Naive B cell (primary cell): ENCODE results near the gene BZW2. TPM values are rescaled to one million over a fixed set of nuclear protein-coding genes. Genes with fewer than 3 reads are reported as not detected.

Experiments
- ATAC-seq, 2 donors: fragments of 150-1000 bp; cut with Tn5 transposase; 2 replicates each; pipeline ENCODE4 v1.10.0; 2021; ENCODE audit warnings: low read depth in 2 of 2, mild to moderate bottlenecking in 2 of 2, moderate library complexity in 2 of 2
- DNase-seq: peaks from one replicate; pipeline ENCODE4 v3.0.0; 2022
- H3K27ac Mint-ChIP-seq, 6 donors: one replicate each; pipeline ENCODE4 v1.8.0; 2020 to 2022; ENCODE audit warnings: mild to moderate bottlenecking in 6 of 6, mixed read lengths in 6 of 6, moderate library complexity in 5 of 6, inconsistent platforms in 2 of 6
- H3K27me3 Mint-ChIP-seq, 3 donors: one replicate each; pipeline ENCODE4 v1.8.0; 2021 to 2022; ENCODE audit warnings: mixed read lengths in 3 of 3, mild to moderate bottlenecking in 1 of 3
- H3K36me3 Mint-ChIP-seq, 2 donors: one replicate each; pipeline ENCODE4 v1.8.0; 2020 to 2022; ENCODE audit warnings: mixed read lengths in 2 of 2, inconsistent platforms in 1 of 2, mild to moderate bottlenecking in 1 of 2
- H3K4me1 Mint-ChIP-seq, 3 donors: one replicate each; pipeline ENCODE4 v1.8.0; 2020 to 2022; ENCODE audit warnings: mixed read lengths in 3 of 3, inconsistent platforms in 1 of 3, mild to moderate bottlenecking in 1 of 3, moderate library complexity in 1 of 3
- H3K4me3 Mint-ChIP-seq, 8 donors: one replicate each; pipeline ENCODE4 v1.8.0; 2020 to 2022; ENCODE audit warnings: mild to moderate bottlenecking in 8 of 8, mixed read lengths in 8 of 8, moderate library complexity in 8 of 8, inconsistent platforms in 2 of 8
- H3K9me3 Mint-ChIP-seq, 7 donors: one replicate each; pipeline ENCODE4 v1.8.0; 2020 to 2022; ENCODE audit warnings: mixed read lengths in 7 of 7, mild to moderate bottlenecking in 5 of 7, inconsistent platforms in 2 of 7, moderate library complexity in 1 of 7
- polyA plus RNA-seq, 6 donors: library from polyadenylated mRNA; unstranded; fragments of 300-500 nt; fragmentation: Illumina TruSeq; gene quantifications; one replicate each; pipeline ENCODE4 v1.2.3, GENCODE V29; 2021; ENCODE audit warnings: low read depth in 6 of 6

Gene BZW2
- polyA plus RNA-seq, 6 donors from 2014 or later, result 38.6 to 71.2 (median 53.4) TPM

DNA sequence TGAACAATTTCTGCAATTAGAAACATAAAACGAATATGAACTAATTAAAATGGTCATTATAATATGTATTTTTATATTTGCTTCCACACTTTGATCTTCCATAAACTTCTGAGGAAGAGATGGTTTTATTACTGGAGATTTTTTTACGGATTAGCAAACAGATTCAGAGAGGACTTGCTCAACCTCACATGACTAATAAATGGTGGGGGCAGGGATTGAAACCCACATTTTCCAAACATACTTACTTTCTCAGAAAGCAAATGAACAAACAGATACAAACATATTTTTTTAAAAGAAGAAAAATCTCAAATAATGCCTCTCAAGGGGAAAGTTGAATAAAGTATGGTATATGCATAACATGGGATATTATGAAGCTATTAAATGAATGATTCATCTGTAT is 18.7 kb upstream of the BZW2 start:
- DNase-seq (no peak), ATAC-seq (no peak)
- H3K36me3 Mint-ChIP-seq, result peaks cover 7 to 9% of the 10 kb centered on the region in 2 donors
- H3K4me1 Mint-ChIP-seq, result no peaks in the 10 kb centered on the region
- H3K9me3 Mint-ChIP-seq, result no peaks in the 10 kb centered on the region
- no peak overlapping the region for H3K4me3 Mint-ChIP-seq
- H3K27ac Mint-ChIP-seq, result no peak overlapping the region
- no peaks in the 10 kb centered on the region for H3K27me3 Mint-ChIP-seq

DNA sequence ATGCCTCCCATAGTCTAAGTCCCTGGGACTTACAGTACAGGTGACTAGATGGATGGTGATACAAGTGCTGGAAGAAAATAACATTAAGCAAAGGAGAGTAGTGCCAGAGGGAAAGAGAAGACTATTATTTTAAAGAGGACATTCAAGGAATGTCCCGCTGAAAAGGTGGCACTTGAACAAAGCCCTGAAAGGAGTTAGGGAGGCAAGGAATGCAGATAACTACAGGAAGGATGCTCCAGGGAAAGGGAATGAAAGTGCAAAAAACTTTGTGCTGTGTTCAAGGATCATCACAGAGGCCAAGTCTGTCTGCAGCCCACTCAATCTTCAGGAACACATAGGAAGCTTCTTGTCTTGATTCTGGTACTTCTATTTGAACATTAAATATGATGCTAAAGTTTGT is 15.3 kb upstream of the BZW2 start:
- no peaks in the 10 kb centered on the region for H3K9me3 Mint-ChIP-seq
- ATAC-seq, result no peak
- no peaks in the 10 kb centered on the region for H3K4me1 Mint-ChIP-seq

DNA sequence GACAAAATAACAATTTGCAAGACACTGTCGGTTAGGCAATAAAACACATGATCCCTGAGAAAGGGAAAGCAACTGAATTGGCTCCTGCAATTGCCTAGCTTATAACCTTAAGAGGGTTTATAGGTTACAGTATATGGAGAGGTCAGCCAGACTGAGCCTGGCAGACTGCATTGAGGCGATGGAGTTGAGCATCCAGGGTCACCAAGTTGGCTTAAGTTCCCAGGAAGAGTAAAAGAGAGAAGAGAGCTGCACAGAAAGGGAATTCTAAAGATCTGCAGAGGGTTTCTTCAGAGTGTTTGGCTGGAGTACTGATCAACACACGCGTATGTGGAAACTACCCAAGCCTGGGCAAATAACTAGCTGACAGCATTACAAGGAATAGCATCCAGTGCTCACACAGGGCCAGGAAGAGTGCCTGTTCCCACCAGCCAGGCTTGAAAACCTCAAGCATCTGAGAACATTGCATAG is 11.7 kb upstream of the BZW2 start:
- Mint-ChIP-seq H3K9me3 (no peaks in the 10 kb centered on the region), H3K27me3 (no peaks in the 10 kb centered on the region), H3K4me1 (peaks cover 0 to 6% (median 0%) of the 10 kb centered on the region in 3 donors), H3K36me3 (peaks cover 13% of the 10 kb centered on the region in 2 donors), H3K4me3 (no peak overlapping the region), H3K27ac (peak overlapping the region in 1 of 6 donors; percentile 78)
- ATAC-seq (no peak), DNase-seq (no peak)

More for the DNA sequence above, 15.3 kb upstream of the BZW2 start:
- Mint-ChIP-seq H3K27ac (peak overlapping the region in 1 of 6 donors; percentile 7), H3K36me3 (peaks cover 13% of the 10 kb centered on the region in 2 donors), H3K4me3 (no peak overlapping the region), H3K27me3 (no peaks in the 10 kb centered on the region)
- no peak for DNase-seq

DNA sequence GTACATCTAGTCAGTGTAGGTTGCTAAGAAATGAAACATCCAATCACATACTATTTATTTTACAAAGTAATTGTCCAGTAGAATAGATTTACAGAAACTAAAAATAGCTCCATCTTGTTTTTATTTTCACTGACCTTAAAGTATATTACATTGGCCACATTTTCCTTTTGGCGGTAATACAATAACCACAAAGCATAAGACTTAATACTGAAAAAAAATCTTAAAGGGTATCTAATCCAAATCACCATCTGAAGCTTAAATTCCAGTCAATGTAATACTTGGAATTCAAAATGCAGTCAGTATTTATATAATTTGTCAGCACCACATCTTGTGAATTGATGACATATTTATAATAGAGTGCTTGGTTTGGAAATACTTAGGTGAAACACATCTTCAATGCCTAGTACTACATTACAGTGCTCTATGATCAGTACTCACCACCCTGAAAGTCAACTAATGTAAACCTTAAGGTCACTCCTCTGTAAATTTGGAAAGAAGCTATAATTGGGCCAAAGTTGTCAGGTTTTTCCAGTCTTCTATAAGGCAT is 9.4 kb upstream of the BZW2 start:
- Mint-ChIP-seq H3K27ac (no peak overlapping the region), H3K27me3 (no peaks in the 10 kb centered on the region), H3K9me3 (no peaks in the 10 kb centered on the region), H3K36me3 (peaks cover 13% of the 10 kb centered on the region in 2 donors), H3K4me3 (no peak overlapping the region), H3K4me1 (peaks cover 0 to 6% (median 0%) of the 10 kb centered on the region in 3 donors)
- DNase-seq (no peak), ATAC-seq (no peak)

DNA sequence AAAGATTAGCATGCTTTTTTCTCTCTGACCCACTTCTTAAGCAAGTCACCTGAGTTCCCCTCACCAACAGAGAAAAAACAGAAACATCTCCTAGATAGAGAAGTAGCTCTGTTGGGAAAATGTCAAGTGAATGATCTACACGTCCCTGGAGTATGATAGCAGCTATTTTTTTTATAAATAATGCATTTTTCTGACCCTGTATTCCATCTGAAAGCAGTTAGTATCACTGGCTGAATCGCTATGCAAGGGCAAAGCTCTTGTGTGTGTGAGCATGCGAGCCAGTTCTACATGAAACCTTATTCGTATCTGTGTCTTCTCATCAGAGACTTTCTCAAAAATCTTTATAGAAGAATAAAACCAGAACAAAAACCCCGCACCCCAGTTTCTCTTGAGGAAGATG is 8.6 kb upstream of the BZW2 start:
- DNase-seq (no peak), ATAC-seq (no peak)
- Mint-ChIP-seq H3K27me3 (no peaks in the 10 kb centered on the region), H3K9me3 (no peaks in the 10 kb centered on the region), H3K27ac (no peak overlapping the region), H3K36me3 (peaks cover 7 to 13% of the 10 kb centered on the region in 2 donors), H3K4me3 (no peak overlapping the region), H3K4me1 (peaks cover 0 to 13% (median 3%) of the 10 kb centered on the region in 3 donors)

DNA sequence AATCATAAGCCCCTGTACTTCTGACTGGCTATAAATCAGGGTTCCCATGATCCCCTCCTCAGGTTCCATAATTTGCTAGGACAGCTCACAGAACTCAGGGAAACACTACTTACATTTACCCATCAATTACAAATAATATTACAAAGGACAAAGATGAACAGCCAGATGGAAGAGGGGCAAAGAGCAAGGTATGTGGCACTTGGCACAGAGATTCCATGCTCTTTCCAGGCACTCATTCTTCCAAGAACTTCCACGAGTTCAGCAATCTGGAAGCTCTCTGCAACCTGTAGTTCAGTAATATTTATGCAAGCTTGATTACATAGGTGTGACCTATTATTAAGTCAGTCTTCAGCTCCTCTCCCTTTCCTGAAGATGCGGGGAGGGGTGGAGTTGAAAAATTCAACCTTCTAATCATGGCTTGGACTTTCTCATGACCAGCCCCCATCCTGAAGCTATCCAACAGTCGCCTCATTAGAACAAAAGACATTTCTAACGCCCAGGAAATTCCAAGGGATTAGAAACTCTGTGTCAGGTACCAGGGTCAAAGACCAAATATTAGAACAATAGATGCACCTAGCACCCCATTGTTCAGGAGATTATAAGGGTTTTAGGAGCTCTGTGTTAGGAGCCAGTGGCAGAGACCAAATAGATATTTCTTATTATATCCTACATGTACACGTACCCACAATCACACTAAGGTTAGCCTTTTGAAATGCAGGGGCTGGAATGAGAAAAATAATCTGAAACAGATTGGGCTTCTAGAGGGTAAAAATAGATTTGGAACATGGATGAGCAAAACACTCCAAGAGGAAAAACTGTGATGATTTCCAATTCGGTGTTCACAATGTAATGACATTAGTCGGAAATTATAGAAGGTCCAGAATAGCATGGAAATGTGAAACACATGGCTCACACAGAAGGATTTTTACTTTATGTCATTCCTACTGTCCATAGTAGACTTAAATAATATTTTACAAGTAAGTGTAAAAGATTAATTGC is 7.4 kb upstream of the BZW2 start:
- Mint-ChIP-seq H3K27me3 (no peaks in the 10 kb centered on the region), H3K36me3 (peaks cover 6 to 13% of the 10 kb centered on the region in 2 donors), H3K4me3 (no peak overlapping the region), H3K9me3 (no peaks in the 10 kb centered on the region), H3K27ac (peak overlapping the region in 1 of 6 donors; percentile 36), H3K4me1 (peaks cover 8 to 24% (median 10%) of the 10 kb centered on the region in 3 donors)
- DNase-seq (no peak), ATAC-seq (no peak)

DNA sequence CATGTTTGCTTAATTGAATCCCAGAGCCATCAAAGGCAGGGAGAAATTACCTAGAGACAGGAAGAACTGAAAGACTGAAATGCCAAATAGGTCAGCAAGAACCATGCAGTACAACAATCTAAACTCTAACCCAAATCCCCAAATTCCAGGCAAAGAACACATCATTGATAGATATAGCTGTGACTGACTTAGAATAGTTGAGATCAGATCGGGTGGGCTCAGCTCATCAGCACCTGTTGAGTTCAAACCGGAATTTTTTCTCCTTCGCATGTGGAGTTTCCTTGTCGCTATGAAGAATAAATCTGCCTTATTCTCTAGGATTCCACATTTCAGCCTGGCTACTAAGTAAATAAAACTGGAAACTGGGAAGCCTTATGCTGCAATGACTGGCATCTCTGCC is 1.8 kb upstream of the BZW2 start:
- Mint-ChIP-seq H3K27ac (peak overlapping the region; percentile 56 to 98 (median 90)), H3K36me3 (no peaks in the 10 kb centered on the region), H3K4me3 (peak overlapping the region; percentile 92 to 100 (median 100)), H3K4me1 (peaks cover 44 to 71% (median 47%) of the 10 kb centered on the region in 3 donors), H3K9me3 (no peaks in the 10 kb centered on the region), H3K27me3 (no peaks in the 10 kb centered on the region)
- ATAC-seq (no peak), DNase-seq (no peak)

DNA sequence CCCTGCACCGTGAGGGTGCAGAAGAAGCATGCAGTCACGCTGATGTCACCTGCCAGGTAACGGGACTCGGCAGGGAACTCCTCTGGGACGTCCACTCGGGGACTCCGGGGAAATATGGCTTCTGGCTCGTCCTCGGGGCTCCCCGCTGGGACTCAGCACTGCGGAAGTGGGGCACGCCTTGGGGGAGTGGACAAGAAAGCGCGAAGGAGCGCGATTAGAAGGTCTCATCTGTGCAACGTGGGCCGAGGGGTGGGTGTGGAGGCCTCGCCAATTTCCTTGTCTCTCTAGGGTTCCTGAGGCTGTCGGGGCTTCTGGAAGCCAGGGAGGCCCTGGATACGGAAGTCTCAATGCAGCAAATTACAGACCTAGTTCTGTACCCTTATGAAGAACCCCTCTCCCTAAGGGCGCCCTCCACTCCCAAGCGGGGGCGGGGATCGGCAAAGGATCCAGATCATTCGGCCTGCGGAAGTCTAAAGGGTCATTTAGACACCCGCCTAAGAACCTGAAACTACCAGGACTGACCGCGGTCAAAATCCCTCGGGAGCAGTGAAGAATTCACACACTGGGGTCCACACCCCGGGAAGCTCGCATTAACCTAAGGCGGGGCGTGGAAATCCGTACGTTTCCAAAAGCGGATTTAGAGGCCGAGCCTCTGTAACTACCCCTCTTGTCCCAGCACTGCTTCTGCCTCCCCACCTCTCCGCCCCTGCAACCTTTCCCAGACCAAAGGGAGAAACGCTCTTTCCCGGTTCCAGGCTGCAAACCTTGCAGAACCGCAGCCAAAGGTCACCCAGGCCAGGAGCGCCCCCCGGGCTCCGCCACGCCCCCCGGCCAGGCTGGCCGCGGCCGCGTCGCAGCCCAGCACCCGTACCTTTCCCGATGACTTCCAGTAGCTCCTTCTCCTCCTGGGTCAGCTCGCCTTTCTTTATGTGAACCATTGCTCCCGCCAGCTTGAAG is 1.1 kb upstream of the BZW2 start:
- ATAC-seq, result peak in 1 of 2 donors; percentile 7

DNA sequence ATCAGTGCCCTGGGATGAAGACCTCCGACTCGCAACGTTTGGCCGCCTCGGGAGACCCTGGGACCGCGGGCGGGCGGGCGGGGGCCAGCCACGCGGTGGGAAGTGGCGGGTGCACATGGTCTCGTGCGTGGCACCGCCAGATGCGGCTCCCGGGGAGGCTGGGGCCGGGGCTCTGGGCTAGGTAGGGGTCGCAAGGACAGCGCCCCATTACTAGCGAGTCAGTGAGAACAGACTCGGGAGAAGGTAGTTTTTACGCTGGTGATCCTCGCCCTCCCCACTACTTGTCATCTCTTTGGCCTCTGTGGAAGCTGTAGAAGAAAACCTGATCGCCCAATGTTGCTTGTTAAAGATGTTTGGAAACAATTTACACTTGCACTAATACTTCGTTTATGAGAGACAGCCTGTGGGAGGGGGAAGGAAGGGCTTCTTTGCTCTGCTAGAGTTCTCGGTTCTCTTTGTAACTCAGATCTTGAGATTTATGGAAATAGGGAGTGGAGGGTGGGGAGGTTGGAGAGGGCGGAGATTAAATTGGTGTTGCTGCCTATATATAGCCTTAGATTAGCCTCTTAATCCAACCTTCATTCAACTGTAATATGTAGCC is 591 bp downstream of the BZW2 start:
- H3K27ac Mint-ChIP-seq, result peak overlapping the region; percentile 59 to 99 (median 95)
- H3K9me3 Mint-ChIP-seq, result no peaks in the 10 kb centered on the region
- DNase-seq (peak; percentile 12), ATAC-seq (peak; percentile 10 to 12)
- peak overlapping the region; percentile 92 to 100 (median 100) for H3K4me3 Mint-ChIP-seq
- H3K27me3 Mint-ChIP-seq, result no peaks in the 10 kb centered on the region
- H3K4me1 Mint-ChIP-seq, result peaks cover 51 to 78% (median 55%) of the 10 kb centered on the region in 3 donors
- H3K36me3 Mint-ChIP-seq, result peaks cover 0 to 3% of the 10 kb centered on the region in 2 donors

More for the DNA sequence above, 1.1 kb upstream of the BZW2 start:
- H3K4me1 Mint-ChIP-seq, result peaks cover 44 to 73% (median 50%) of the 10 kb centered on the region in 3 donors
- peak; percentile 54 for DNase-seq
- H3K4me3 Mint-ChIP-seq, result peak overlapping the region; percentile 92 to 100 (median 100)
- no peaks in the 10 kb centered on the region for H3K9me3 Mint-ChIP-seq
- peak overlapping the region; percentile 88 to 99 (median 98) for H3K27ac Mint-ChIP-seq
- H3K27me3 Mint-ChIP-seq, result no peaks in the 10 kb centered on the region
- no peaks in the 10 kb centered on the region for H3K36me3 Mint-ChIP-seq

DNA sequence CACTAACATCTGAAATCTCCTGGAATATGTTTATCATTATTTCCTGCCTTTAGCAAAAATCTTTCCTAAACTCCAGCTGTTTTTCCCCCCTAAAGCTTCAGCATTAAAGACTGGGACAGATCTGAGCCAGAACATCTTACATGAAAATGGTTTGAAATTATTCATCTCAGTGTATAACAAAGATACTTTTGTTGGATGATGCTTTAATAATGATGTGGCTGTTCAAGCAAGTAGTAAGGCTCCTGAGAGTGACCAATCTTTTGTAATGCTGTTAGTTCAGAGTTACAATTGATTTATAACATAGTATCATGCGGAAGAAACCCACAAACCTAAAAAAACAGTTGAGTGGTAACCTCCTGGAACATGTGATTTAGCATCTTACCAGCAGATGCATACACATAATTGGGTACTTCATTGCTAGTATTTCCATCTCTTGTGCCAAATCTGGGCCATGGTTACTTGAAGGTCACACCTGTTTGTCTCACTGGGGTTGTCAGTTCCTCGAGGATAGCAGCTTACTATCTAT is 1.5 kb downstream of the BZW2 start:
- peaks cover 0 to 3% of the 10 kb centered on the region in 2 donors for H3K36me3 Mint-ChIP-seq
- DNase-seq, result no peak
- H3K4me3 Mint-ChIP-seq, result peak overlapping the region in 7 of 8 donors; percentile 92 to 100 (median 99)

DNA sequence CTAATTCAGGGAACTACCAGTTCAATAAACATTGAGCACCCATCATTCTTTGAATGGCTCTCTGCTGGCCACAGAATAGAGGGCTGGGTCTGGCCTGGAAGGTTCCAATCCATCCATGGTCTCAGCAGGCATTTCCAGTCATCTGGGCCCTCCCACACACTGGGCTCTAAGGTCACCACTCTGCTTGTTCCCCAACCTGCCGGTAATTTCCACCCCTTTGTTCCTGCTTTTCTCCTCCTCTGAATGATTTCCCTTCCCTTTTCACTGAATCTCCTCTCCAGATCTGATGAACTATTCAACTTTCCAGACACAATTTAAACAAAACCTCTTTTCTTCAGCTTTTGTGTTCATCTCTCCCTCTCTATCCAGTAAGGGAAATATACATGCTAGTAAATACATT is 2.6 kb downstream of the BZW2 start:
- Mint-ChIP-seq H3K27ac (peak overlapping the region in 1 of 6 donors; percentile 57), H3K9me3 (no peaks in the 10 kb centered on the region), H3K36me3 (peaks cover 0 to 3% of the 10 kb centered on the region in 2 donors), H3K4me3 (peak overlapping the region in 2 of 8 donors; percentile 22 to 92), H3K27me3 (no peaks in the 10 kb centered on the region), H3K4me1 (peaks cover 49 to 69% (median 61%) of the 10 kb centered on the region in 3 donors)
- ATAC-seq, result no peak
- DNase-seq, result no peak

More for the DNA sequence above, 1.5 kb downstream of the BZW2 start:
- H3K4me1 Mint-ChIP-seq, result peaks cover 52 to 73% (median 60%) of the 10 kb centered on the region in 3 donors
- H3K27ac Mint-ChIP-seq, result peak overlapping the region in 2 of 6 donors; percentile 15 to 33
- no peaks in the 10 kb centered on the region for H3K9me3 Mint-ChIP-seq
- no peak for ATAC-seq
- H3K27me3 Mint-ChIP-seq, result no peaks in the 10 kb centered on the region

DNA sequence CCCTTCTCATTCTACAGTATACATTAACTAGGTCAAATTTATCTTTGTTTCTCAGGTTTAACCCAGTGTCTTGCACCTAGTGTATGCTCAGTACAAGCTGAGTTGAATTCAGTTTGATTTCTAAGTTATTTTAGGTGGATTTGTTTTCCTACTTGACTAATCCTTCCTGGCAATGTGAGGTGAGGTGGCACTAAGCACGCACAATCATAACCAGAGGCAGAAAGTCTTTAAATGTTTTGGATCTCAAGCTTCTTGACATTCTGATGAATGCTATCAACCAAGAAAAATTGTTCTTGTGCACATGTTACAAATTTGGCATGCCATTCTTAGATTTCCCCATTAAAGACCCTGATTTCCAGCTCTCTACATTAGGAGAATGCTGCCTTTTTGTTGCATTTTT is 3.2 kb downstream of the BZW2 start:
- Mint-ChIP-seq H3K27ac (no peak overlapping the region), H3K4me1 (peaks cover 45 to 62% (median 55%) of the 10 kb centered on the region in 3 donors), H3K4me3 (peak overlapping the region in 1 of 8 donors; percentile 92), H3K27me3 (no peaks in the 10 kb centered on the region), H3K36me3 (peaks cover 0 to 3% of the 10 kb centered on the region in 2 donors), H3K9me3 (no peaks in the 10 kb centered on the region)
- DNase-seq (no peak), ATAC-seq (no peak)
